DOHH2 (cell line): Measurements from ENCODE around the gene TTLL10.

Experiments used
- H3F3A ChIP-seq: fragments of 200-600 bp; sonication (generic), shearing (Covaris generic); 2 replicates; pipeline ENCODE4 v1.6.0; 2016; ENCODE audit warnings: antibody characterized with exemption, mild to moderate bottlenecking; ENCODE audit not compliant: control insufficient read depth, insufficient read depth
- H3K27ac ChIP-seq: fragments of 200-600 bp; sonication (generic); 2 replicates; pipeline ENCODE4 v1.5.1; 2014; ENCODE audit warnings: low read depth, mild to moderate bottlenecking, low read length, moderate library complexity
- H3K27me3 ChIP-seq: fragments of 200-600 bp; sonication (generic); 2 replicates; pipeline ENCODE4 v1.6.1; 2014; ENCODE audit warnings: mild to moderate bottlenecking, low read length, mixed read lengths; ENCODE audit not compliant: control insufficient read depth
- H3K36me3 ChIP-seq: fragments of 200-600 bp; sonication (generic); 2 replicates; pipeline ENCODE4 v1.6.1; 2014; ENCODE audit warnings: mild to moderate bottlenecking, low read length, moderate library complexity, mixed read lengths; ENCODE audit not compliant: control insufficient read depth
- H3K4me1 ChIP-seq: fragments of 200-600 bp; sonication (generic); 2 replicates; pipeline ENCODE4 v1.6.1; 2014; ENCODE audit warnings: mild to moderate bottlenecking, low read length, mixed read lengths; ENCODE audit not compliant: control insufficient read depth
- H3K4me2 ChIP-seq: fragments of 200-600 bp; sonication (generic); 2 replicates; pipeline ENCODE4 v1.6.0; 2014; ENCODE audit warnings: mild to moderate bottlenecking, low read length, moderate library complexity
- H3K4me3 ChIP-seq: fragments of 200-600 bp; sonication (generic); 2 replicates; pipeline ENCODE4 v1.5.1; 2014; ENCODE audit warnings: mild to moderate bottlenecking, low read length, mixed read lengths
- H3K79me2 ChIP-seq: fragments of 200-600 bp; sonication (generic); 2 replicates; pipeline ENCODE4 v1.6.1; 2014; ENCODE audit warnings: mild to moderate bottlenecking, low read length, mixed read lengths; ENCODE audit not compliant: control insufficient read depth
- H3K9me2 ChIP-seq: fragments of 200-600 bp; sonication (generic); replicated peaks from 2 replicates; pipeline ENCODE4 v1.6.1; 2014; ENCODE audit warnings: mild to moderate bottlenecking, low read length, mixed read lengths; ENCODE audit not compliant: control insufficient read depth
- H3K9me3 ChIP-seq: fragments of 200-600 bp; sonication (generic); 2 replicates; pipeline ENCODE4 v1.6.1; 2014; ENCODE audit warnings: antibody characterized with exemption, low read length, mixed read lengths; ENCODE audit not compliant: control insufficient read depth, insufficient read depth
- H4K20me1 ChIP-seq: fragments of 200-600 bp; sonication (generic); 2 replicates; pipeline ENCODE4 v1.6.0; 2014; ENCODE audit warnings: low read depth, mild to moderate bottlenecking, antibody characterized with exemption, low read length, moderate library complexity; ENCODE audit not compliant: control insufficient read depth, insufficient read depth
- EZH2phosphoT487 ChIP-seq: fragments of 200-600 bp; sonication (generic); IDR thresholded peaks from 2 replicates; pipeline ENCODE4 v1.6.1; 2017; ENCODE audit warnings: borderline replicate concordance, mild to moderate bottlenecking, antibody characterized with exemption, low read length, moderate library complexity, mixed read lengths
- TF ChIP-seq, protein P1 (sequence below): fragments of 200-600 bp; sonication (generic); IDR thresholded peaks from one replicate; pipeline ENCODE4 v1.5.1; 2014; ENCODE audit warnings: antibody characterized with exemption, mild to moderate bottlenecking, low read depth, low read length; ENCODE audit not compliant: poor library complexity, severe bottlenecking

TTLL10 gene

DNA sequence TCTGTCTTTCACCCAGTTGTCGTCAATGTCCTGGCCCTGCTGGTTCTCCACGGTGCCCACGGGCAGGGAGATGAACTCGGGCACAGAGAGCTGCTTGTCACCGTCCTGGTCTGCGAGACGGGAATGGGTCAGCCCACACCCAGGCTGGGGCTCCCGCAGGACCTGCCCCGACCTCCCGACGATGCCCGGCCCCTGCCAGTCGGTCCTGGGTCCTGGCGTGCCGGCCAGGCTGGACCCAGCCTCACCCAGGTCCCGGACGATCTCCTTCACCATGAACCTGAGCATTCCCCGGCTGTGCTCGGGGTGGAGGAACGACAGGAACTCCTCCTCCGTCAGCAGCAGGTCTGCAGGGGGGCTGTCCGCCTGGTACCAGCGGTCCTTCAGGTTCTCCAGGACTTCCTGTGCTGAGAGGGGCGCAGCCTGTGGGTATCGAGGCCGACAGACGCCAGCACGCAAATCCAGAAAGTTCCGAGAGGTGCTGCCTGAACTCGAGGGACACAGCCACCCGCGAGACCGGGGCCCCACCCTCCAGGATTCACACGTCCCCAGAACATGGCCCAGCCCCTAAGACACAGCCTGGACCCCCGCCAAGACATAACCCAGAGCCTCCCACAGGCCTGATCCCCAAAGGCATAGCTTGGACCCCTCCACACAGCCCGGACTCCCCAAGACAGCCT is 45.0 kb downstream of the TTLL10 start:
- Histone ChIP-seq H3K27me3 (no peaks in the 10 kb centered on the region), H3K79me2 (0 out of 2 replicates have a peak, but pooled peaks cover 3% of the 10 kb centered on the region), H4K20me1 (no peaks in the 10 kb centered on the region), H3K4me2 (no peak overlapping the region), H3K9me3 (no peaks in the 10 kb centered on the region), H3F3A (no peaks in the 10 kb centered on the region), H3K9me2 (no peaks in the 10 kb centered on the region), H3K27ac (no peak overlapping the region), H3K4me1 (peaks cover 10% of the 10 kb centered on the region), H3K36me3 (peaks cover 45% of the 10 kb centered on the region), H3K4me3 (no peak overlapping the region)
- TF ChIP-seq, protein P1, sequence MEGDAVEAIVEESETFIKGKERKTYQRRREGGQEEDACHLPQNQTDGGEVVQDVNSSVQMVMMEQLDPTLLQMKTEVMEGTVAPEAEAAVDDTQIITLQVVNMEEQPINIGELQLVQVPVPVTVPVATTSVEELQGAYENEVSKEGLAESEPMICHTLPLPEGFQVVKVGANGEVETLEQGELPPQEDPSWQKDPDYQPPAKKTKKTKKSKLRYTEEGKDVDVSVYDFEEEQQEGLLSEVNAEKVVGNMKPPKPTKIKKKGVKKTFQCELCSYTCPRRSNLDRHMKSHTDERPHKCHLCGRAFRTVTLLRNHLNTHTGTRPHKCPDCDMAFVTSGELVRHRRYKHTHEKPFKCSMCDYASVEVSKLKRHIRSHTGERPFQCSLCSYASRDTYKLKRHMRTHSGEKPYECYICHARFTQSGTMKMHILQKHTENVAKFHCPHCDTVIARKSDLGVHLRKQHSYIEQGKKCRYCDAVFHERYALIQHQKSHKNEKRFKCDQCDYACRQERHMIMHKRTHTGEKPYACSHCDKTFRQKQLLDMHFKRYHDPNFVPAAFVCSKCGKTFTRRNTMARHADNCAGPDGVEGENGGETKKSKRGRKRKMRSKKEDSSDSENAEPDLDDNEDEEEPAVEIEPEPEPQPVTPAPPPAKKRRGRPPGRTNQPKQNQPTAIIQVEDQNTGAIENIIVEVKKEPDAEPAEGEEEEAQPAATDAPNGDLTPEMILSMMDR: no peak
- TF ChIP-seq EZH2phosphoT487: no peak

DNA sequence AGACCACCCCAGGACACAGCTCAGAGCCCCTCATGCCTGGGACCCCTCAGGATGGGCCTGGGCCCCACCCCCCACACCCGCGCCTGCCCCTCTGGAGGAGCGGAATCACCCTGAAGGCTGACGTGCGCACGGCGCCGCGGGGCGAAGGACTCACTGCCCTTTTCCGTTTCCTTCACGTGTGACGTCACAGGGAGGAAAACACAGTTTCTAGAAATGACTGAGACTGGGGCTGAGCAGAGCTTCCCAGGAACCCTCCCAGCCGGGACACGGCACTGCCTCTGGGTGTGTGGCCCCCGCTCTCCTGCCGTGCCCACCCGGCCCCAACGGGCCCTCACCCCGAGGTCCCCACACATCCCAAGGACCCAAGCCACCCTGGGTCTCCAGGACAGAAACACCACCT is 45.7 kb downstream of the TTLL10 start:
- Histone ChIP-seq H3K36me3 (peaks cover 49% of the 10 kb centered on the region), H3F3A (no peaks in the 10 kb centered on the region), H3K27me3 (no peaks in the 10 kb centered on the region), H3K4me3 (no peak overlapping the region), H3K27ac (no peak overlapping the region), H3K4me1 (peaks cover 10% of the 10 kb centered on the region), H4K20me1 (no peaks in the 10 kb centered on the region), H3K4me2 (no peak overlapping the region), H3K9me2 (no peaks in the 10 kb centered on the region), H3K9me3 (no peaks in the 10 kb centered on the region), H3K79me2 (0 out of 2 replicates have a peak, but pooled peaks cover 3% of the 10 kb centered on the region)
- TF ChIP-seq, protein P1: no peak
- TF ChIP-seq EZH2phosphoT487: no peak

DNA sequence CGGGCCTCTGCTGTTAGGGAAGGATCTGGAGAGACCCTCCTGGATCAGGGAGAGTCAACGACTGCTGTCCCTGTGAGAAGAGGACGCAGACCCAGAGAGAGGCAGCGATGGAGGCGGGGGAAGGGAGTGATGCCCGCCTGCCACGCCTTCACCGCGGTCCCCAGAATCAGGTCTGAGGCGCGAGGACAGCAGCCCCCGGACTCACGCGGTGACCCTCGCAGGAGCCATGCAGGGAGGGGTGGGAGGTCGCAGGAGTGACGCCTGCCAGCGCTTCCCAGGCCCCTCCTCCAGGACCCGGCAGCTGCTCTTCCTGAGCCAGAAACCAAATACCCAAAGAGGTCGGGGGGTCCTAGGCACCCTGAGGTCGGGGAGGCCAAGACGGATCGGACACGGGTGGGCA is 46.5 kb downstream of the TTLL10 start:
- no peak overlapping the region for H3K4me3 ChIP-seq
- no peaks in the 10 kb centered on the region for H3F3A ChIP-seq
- H3K79me2 ChIP-seq: peaks cover 10% of the 10 kb centered on the region
- H3K4me1 ChIP-seq: peaks cover 3% of the 10 kb centered on the region
- H3K27ac ChIP-seq: no peak overlapping the region
- peaks cover 56% of the 10 kb centered on the region for H3K36me3 ChIP-seq
- H4K20me1 ChIP-seq: no peaks in the 10 kb centered on the region
- no peaks in the 10 kb centered on the region for H3K9me2 ChIP-seq
- no peak overlapping the region for H3K4me2 ChIP-seq
- no peaks in the 10 kb centered on the region for H3K9me3 ChIP-seq
- H3K27me3 ChIP-seq: no peaks in the 10 kb centered on the region
- TF ChIP-seq EZH2phosphoT487: no peak
- TF ChIP-seq, protein P1: no peak
